ENCODE data around the gene TUBGCP6.

DNA sequence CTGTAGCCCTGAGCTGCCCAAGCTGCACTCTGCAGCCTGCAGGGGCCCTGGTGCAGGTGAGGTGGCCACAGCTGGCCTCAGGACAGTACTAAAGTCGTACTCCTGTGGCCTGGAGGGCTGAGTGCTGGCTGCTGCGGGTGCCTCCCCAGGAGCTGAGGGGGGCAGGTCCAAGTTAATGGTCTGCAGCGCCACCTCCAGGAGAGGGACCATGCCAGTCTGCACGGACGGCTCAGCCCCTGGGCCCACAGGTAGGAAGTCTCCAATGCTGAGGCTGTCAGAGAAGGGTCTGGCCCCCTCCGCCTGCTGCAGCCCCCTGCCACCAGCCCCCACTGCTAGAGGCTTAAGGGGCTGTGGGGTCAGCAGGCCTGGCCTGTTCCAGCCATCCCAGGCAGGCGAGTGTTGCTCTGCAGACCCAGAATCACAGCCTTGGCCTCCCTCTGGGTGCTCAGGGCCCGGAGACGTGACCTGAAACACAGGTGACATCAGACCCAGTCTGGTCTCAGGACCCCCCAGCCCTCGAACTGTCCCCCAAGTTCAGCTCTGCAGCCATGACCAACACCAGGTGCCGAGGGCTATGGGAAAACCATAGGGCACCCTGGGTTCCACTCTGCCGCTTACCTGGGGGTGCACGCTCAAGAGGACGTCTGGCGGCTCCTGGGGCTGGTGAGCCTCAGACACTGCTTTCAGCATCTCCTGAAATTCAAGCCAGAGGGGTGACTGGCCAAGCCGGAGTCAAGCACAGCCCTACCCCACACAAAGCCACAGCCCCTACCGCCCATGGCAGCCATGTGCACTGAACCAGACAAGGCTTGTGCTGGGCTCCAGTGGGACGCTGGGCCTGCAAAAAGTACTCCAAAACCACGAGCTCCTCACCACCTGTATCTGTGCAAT, 23.2 kb downstream of the TUBGCP6 start:
- no peak for TF ChIP-seq POLR2AphosphoS5 (IDR thresholded peaks at IDR 0.05)
- TF ChIP-seq EP300 (IDR thresholded peaks at IDR 0.05): no peak

All from stomach (tissue), 4 donors.